Measurements from ENCODE around the gene CALML6.

Gene CALML6

DNA sequence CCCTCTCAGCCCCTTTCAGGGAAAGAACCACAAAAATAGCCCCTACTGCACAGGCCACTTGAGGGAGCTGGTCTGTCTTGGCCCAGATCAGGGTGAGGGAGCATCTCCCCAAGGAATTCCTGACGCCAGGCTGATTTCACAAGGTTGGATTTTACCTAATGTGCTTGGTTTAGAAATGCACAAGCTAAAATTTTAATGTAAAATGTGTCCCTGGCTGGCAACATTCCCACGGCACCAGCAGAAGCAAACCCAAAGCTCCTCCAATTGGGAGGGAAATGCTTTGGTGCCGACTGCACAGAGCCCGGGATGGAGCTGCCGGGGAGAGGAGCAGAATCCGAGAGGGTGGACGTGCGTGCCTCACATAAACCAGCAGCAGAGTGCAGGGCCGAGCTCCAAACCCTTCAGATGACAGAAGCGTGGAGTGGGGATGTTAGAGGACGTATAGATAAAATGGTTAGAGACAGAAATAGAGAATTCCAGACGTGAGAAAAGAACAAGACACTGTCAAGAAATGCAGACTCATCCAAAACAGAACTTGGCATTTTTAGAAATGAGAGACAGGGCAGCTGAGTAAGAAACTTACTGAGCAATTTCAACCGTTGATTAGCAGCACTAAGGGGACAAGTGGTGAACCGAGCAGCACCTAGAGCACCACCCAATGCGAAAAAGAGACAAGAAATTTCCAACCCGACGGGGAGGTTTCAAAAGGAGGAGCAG lies 45.6 kb downstream of the CALML6 start:
- peaks cover 50% of the 10 kb centered on the region for H3K27me3 ChIP-seq
- TF ChIP-seq CTCF (IDR thresholded peaks at IDR 0.05; ENCODE audit: low read depth, low read length) = no peak
- H3K36me3 ChIP-seq = no peaks in the 10 kb centered on the region
- no peaks in the 10 kb centered on the region for H3K4me1 ChIP-seq
- H3K4me3 ChIP-seq (ENCODE audit: low read depth, low read length) = no peak overlapping the region
- DNase-seq = no peak
- H3K9me3 ChIP-seq = no peaks in the 10 kb centered on the region

- peaks cover 60% of the 10 kb centered on the region for H3K27me3 ChIP-seq
- no peak for TF ChIP-seq CTCF (IDR thresholded peaks at IDR 0.05; ENCODE audit: low read depth, low read length)
- no peak for DNase-seq
- no peaks in the 10 kb centered on the region for H3K4me1 ChIP-seq
- H3K4me3 ChIP-seq (ENCODE audit: low read depth, low read length) = no peak overlapping the region
- no peaks in the 10 kb centered on the region for H3K36me3 ChIP-seq
- H3K9me3 ChIP-seq = no peaks in the 10 kb centered on the region
Measured at GRCh38 chr1:1962752-1963151, 47.7 kb downstream of the CALML6 start.

- no peak for TF ChIP-seq CTCF (IDR thresholded peaks at IDR 0.05; ENCODE audit: low read depth, low read length)
- H3K4me1 ChIP-seq = no peaks in the 10 kb centered on the region
Measured at GRCh38 chr1:1963570-1963969, 48.5 kb downstream of the CALML6 start.

DNA sequence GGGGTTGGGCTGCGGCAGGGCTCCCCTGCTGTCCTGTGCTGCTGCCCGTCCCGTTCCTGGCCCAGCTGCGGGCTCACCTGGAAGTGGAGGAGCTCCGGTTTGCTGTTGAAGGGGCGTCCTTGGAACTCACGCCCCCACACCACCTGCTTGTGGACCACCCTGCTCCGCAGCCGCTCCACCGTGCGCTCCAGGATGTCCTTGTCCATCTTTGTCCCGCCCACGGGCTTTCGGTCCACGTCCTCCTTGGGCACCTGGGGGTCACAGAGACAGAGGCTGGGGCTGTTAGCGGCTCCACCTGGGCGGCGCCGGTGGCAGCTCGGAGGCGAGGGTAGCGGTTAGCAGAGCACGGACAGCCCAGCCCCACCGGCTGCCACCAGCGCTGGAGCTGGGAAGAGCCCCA lies 49.8 kb downstream of the CALML6 start:
- Histone ChIP-seq H3K9me3 (no peaks in the 10 kb centered on the region), H3K4me1 (no peaks in the 10 kb centered on the region), H3K36me3 (no peaks in the 10 kb centered on the region), H3K27me3 (peaks cover 73% of the 10 kb centered on the region), H3K4me3 (ENCODE audit: low read depth, low read length) (no peak overlapping the region)
- no peak for TF ChIP-seq CTCF (IDR thresholded peaks at IDR 0.05; ENCODE audit: low read depth, low read length)
- no peak for DNase-seq

More at GRCh38 chr1:1963570-1963969, 48.5 kb downstream of the CALML6 start:
- Histone ChIP-seq H3K27me3 (peaks cover 68% of the 10 kb centered on the region), H3K36me3 (no peaks in the 10 kb centered on the region), H3K4me3 (ENCODE audit: low read depth, low read length) (no peak overlapping the region), H3K9me3 (no peaks in the 10 kb centered on the region)
- no peak for DNase-seq

GRCh38 chr1:1965546-1965945 lies 50.5 kb downstream of the CALML6 start:
- Histone ChIP-seq H3K36me3 (no peaks in the 10 kb centered on the region), H3K4me1 (no peaks in the 10 kb centered on the region), H3K27me3 (peaks cover 67% of the 10 kb centered on the region), H3K9me3 (no peaks in the 10 kb centered on the region), H3K4me3 (ENCODE audit: low read depth, low read length) (no peak overlapping the region)
- DNase-seq = no peak
- TF ChIP-seq CTCF (IDR thresholded peaks at IDR 0.05; ENCODE audit: low read depth, low read length) = no peak

DNA sequence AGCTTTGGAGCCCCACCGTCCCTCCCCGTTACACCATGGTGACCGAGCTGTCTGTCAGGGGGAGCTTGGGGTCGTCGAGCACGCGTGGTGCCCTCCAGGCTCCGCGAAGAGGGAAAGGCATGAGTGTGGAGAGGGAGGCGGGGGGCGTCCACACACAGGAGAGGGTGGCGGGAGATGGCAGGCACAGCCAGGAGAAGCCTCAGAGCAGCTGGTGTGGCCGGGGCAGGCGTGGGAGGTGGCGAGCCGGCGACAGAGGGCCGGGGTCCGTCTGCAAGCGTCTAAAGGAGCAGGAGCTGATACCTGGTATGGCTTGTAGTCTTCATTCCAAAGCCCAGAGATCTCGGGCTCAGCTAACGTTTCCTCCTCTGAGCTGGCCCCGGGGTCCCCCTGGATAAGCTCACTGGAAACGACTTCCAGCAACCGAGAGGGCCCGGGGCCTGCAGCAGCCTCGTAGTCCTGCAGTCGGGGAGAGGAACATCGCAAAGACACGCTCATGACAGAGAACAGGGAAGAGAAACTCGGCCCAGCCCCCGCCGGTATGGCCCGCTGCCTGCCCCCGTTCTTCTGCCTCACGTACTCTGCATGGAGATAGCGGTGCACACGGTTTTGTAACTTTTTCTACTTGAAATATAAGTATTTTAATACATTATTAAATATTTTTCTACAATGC lies 51.1 kb downstream of the CALML6 start:
- DNase-seq = no peak
- no peaks in the 10 kb centered on the region for H3K4me1 ChIP-seq
- TF ChIP-seq CTCF (IDR thresholded peaks at IDR 0.05; ENCODE audit: low read depth, low read length) = no peak
- no peaks in the 10 kb centered on the region for H3K36me3 ChIP-seq
- no peak overlapping the region for H3K4me3 ChIP-seq (ENCODE audit: low read depth, low read length)
- H3K27me3 ChIP-seq = peaks cover 61% of the 10 kb centered on the region
- H3K9me3 ChIP-seq = peaks cover 3% of the 10 kb centered on the region; the same call in 1 of the 2 replicates
